T-helper 17 cell (primary cell): ENCODE data around the gene KREMEN1. TPM values are rescaled to one million over a fixed set of nuclear protein-coding genes. Genes with fewer than 3 reads are reported as not detected.

Source experiments
- ATAC-seq: fragments of 150-1000 bp; cut with Tn5 transposase; 2 replicates; pipeline ENCODE4 v1.10.0; 2021; ENCODE audit warnings: mild to moderate bottlenecking, moderate library complexity
- DNase-seq, 3 donors: peaks; one replicate each; pipeline versions ENCODE4 v3.0.0 to v3.0.0-alpha.2; 2020 to 2021
- H3K9me3 ChIP-seq: one replicate; pipeline ENCODE4 v1.7.0; 2013; ENCODE audit warnings: low read length, mild to moderate bottlenecking; ENCODE audit not compliant: control insufficient read depth, poor library complexity, severe bottlenecking
- H3K27ac Mint-ChIP-seq: one replicate; pipeline ENCODE4 v1.8.0; 2022; ENCODE audit warnings: mild to moderate bottlenecking, moderate library complexity, mixed read lengths
- H3K27me3 Mint-ChIP-seq: one replicate; pipeline ENCODE4 v1.8.0; 2022; ENCODE audit warnings: mixed read lengths
- H3K36me3 Mint-ChIP-seq: one replicate; pipeline ENCODE4 v1.8.0; 2022; ENCODE audit warnings: low read depth, mixed read lengths
- H3K4me1 Mint-ChIP-seq: one replicate; pipeline ENCODE4 v1.8.0; 2022; ENCODE audit warnings: mild to moderate bottlenecking, mixed read lengths
- H3K4me3 Mint-ChIP-seq: one replicate; pipeline ENCODE4 v1.8.0; 2022; ENCODE audit warnings: mild to moderate bottlenecking, moderate library complexity, mixed read lengths
- total RNA-seq, 4 donors: library from RNA in 2 of 4; stranded (reverse) in 2 of 4; gene quantifications; one replicate each; pipeline ENCODE4 v1.2.3 and lab custom pipeline; 2022 to 2026

Gene KREMEN1
- total RNA-seq, 2 donors from 2014 or later, result 0.15 to 0.26 TPM

GRCh38 chr22:29195964-29196666 lies 123.3 kb downstream of the KREMEN1 start:
- Mint-ChIP-seq H3K27me3 (peaks cover 24% of the 10 kb centered on the region), H3K4me1 (peaks cover 4% of the 10 kb centered on the region), H3K36me3 (peaks cover 3% of the 10 kb centered on the region), H3K4me3 (no peak overlapping the region), H3K27ac (no peak overlapping the region)
- ATAC-seq (no peak), DNase-seq (no peak)
- no peaks in the 10 kb centered on the region for H3K9me3 ChIP-seq

GRCh38 chr22:29197096-29197495 lies 124.3 kb downstream of the KREMEN1 start:
- Mint-ChIP-seq H3K4me1 (peaks cover 10% of the 10 kb centered on the region), H3K27me3 (peaks cover 26% of the 10 kb centered on the region), H3K4me3 (no peak overlapping the region), H3K36me3 (peaks cover 3% of the 10 kb centered on the region), H3K27ac (no peak overlapping the region)
- no peak for ATAC-seq
- no peaks in the 10 kb centered on the region for H3K9me3 ChIP-seq
- DNase-seq, result no peak

- Mint-ChIP-seq H3K27me3 (peaks cover 26% of the 10 kb centered on the region), H3K4me1 (peaks cover 18% of the 10 kb centered on the region), H3K36me3 (peaks cover 3% of the 10 kb centered on the region), H3K4me3 (no peak overlapping the region), H3K27ac (no peak overlapping the region)
- no peak for ATAC-seq
- DNase-seq, result no peak
- no peaks in the 10 kb centered on the region for H3K9me3 ChIP-seq
Observed at GRCh38 chr22:29198240-29198639, 125.4 kb downstream of the KREMEN1 start.

GRCh38 chr22:29199702-29200400 lies 127.0 kb downstream of the KREMEN1 start:
- H3K9me3 ChIP-seq, result no peaks in the 10 kb centered on the region
- Mint-ChIP-seq H3K27me3 (peaks cover 34% of the 10 kb centered on the region), H3K27ac (peak overlapping the region; percentile 84), H3K36me3 (peaks cover 4% of the 10 kb centered on the region), H3K4me3 (no peak overlapping the region), H3K4me1 (peaks cover 23% of the 10 kb centered on the region)
- ATAC-seq (no peak), DNase-seq (no peak)

- Mint-ChIP-seq H3K4me3 (no peak overlapping the region), H3K27ac (peak overlapping the region; percentile 84), H3K4me1 (peaks cover 27% of the 10 kb centered on the region), H3K36me3 (peaks cover 5% of the 10 kb centered on the region), H3K27me3 (peaks cover 33% of the 10 kb centered on the region)
- ATAC-seq, result no peak
- no peak for DNase-seq
- no peaks in the 10 kb centered on the region for H3K9me3 ChIP-seq
Observed at GRCh38 chr22:29200901-29201300, 128.1 kb downstream of the KREMEN1 start.

GRCh38 chr22:29201782-29202181 lies 128.9 kb downstream of the KREMEN1 start:
- H3K9me3 ChIP-seq, result no peaks in the 10 kb centered on the region
- DNase-seq, result no peak
- H3K4me3 Mint-ChIP-seq, result peak overlapping the region; percentile 67
- peak overlapping the region; percentile 84 for H3K27ac Mint-ChIP-seq
- peaks cover 2% of the 10 kb centered on the region for H3K36me3 Mint-ChIP-seq
- peaks cover 28% of the 10 kb centered on the region for H3K4me1 Mint-ChIP-seq
- no peak for ATAC-seq
- H3K27me3 Mint-ChIP-seq, result peaks cover 31% of the 10 kb centered on the region

GRCh38 chr22:29202212-29203192 lies 129.7 kb downstream of the KREMEN1 start:
- peak overlapping the region; percentile 84 for H3K27ac Mint-ChIP-seq
- peaks cover 2% of the 10 kb centered on the region for H3K36me3 Mint-ChIP-seq
- no peaks in the 10 kb centered on the region for H3K9me3 ChIP-seq
- H3K4me3 Mint-ChIP-seq, result peak overlapping the region; percentile 67
- H3K4me1 Mint-ChIP-seq, result peaks cover 28% of the 10 kb centered on the region
- DNase-seq (peak in 1 of 3 donors; percentile 20), ATAC-seq (peak; percentile 83)
- peaks cover 38% of the 10 kb centered on the region for H3K27me3 Mint-ChIP-seq

- Mint-ChIP-seq H3K4me1 (peaks cover 28% of the 10 kb centered on the region), H3K36me3 (peaks cover 2% of the 10 kb centered on the region), H3K27ac (peak overlapping the region; percentile 84), H3K27me3 (peaks cover 39% of the 10 kb centered on the region), H3K4me3 (peak overlapping the region; percentile 15)
- DNase-seq, result no peak
- no peak for ATAC-seq
- no peaks in the 10 kb centered on the region for H3K9me3 ChIP-seq
Observed at GRCh38 chr22:29203488-29204454, 130.9 kb downstream of the KREMEN1 start.

GRCh38 chr22:29204455-29205183 lies 131.8 kb downstream of the KREMEN1 start:
- ATAC-seq (no peak), DNase-seq (no peak)
- Mint-ChIP-seq H3K36me3 (peaks cover 2% of the 10 kb centered on the region), H3K4me1 (peaks cover 28% of the 10 kb centered on the region), H3K27me3 (peaks cover 39% of the 10 kb centered on the region), H3K4me3 (peak overlapping the region; percentile 15), H3K27ac (peak overlapping the region; percentile 4)
- H3K9me3 ChIP-seq, result no peaks in the 10 kb centered on the region

- peak overlapping the region; percentile 83 for H3K4me3 Mint-ChIP-seq
- H3K36me3 Mint-ChIP-seq, result peaks cover 2% of the 10 kb centered on the region
- peaks cover 28% of the 10 kb centered on the region for H3K4me1 Mint-ChIP-seq
- H3K27ac Mint-ChIP-seq, result no peak overlapping the region
- DNase-seq, result no peak
- no peak for ATAC-seq
- H3K27me3 Mint-ChIP-seq, result peaks cover 39% of the 10 kb centered on the region
- no peaks in the 10 kb centered on the region for H3K9me3 ChIP-seq
Observed at GRCh38 chr22:29205252-29205593, 132.4 kb downstream of the KREMEN1 start.

GRCh38 chr22:29205594-29206371 lies 132.9 kb downstream of the KREMEN1 start, which contains the start of gene EMID1:
Gene EMID1 (plus strand): TSS chr22:29205896. CDS start chr22:29206039, 143 bp downstream.
- ATAC-seq, result peak; percentile 42
- Mint-ChIP-seq H3K36me3 (peaks cover 2% of the 10 kb centered on the region), H3K27me3 (peaks cover 39% of the 10 kb centered on the region), H3K27ac (peak within 1 kb of the TSS; percentile 34), H3K4me1 (peaks cover 27% of the 10 kb centered on the region), H3K4me3 (peak within 1 kb of the TSS; percentile 87)
- no peak for DNase-seq
- H3K9me3 ChIP-seq, result no peaks in the 10 kb centered on the region
